SH-SY5Y (cell line): ENCODE results near the gene CNIH3.

Experiments
- GATA2 ChIP-seq: IDR thresholded peaks from 2 replicates; pipeline ENCODE4 v1.6.1; 2011; ENCODE audit warnings: mild to moderate bottlenecking, low read depth, low read length
- GATA3 ChIP-seq: IDR thresholded peaks from 2 replicates; pipeline ENCODE4 v1.6.1; 2011; ENCODE audit warnings: low read depth, mild to moderate bottlenecking, low read length, moderate library complexity

DNA sequence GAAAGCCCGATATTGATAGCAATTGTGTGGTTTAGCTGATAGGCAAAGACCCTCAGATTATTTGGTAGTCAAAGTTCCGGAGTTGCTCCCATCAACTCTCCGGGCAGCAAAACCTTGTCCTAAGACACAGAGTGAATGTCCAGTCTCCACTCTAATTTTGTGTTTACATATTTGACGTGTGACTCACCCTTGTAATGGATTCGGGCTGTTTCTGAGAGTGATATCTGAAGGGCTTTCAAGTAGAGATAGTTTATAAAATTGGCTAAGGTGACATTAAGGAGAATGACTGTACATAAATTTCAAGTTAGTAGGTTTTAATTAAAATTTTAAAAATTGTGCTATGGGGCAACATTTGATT lies 154.2 kb downstream of the CNIH3 start:
- TF ChIP-seq GATA2 (no peak), GATA3 (no peak)
